Stimulated activated CD8-positive, alpha-beta memory T cell treated with anti-CD3 and anti-CD28 coated beads, Interleukin-7, amount 100 ng/mL, for 1 hour (primary cell): ENCODE measurements around the gene SGK1.
A peak's percentile ranks its signal among the peaks of the same experiment; 100 is the strongest.
"Not testable (repeated sequence)": the region's sequence is repeated elsewhere in the genome, so short reads cannot be mapped to it uniquely, and the experiment has no call there.

Experiments used
- DNase-seq, 2 donors: peaks; one replicate each; pipeline ENCODE4 v3.0.0-alpha.2; 2020; ENCODE audit warnings: low read depth in 2 of 2

The SGK1 gene

GRCh38 chr6:134190883-134191282 lies 127.0 kb downstream of the SGK1 start:
- DNase-seq, result no peak

GRCh38 chr6:134187751-134188150 lies 130.2 kb downstream of the SGK1 start:
- DNase-seq, result no peak

GRCh38 chr6:134187154-134187553 lies 130.8 kb downstream of the SGK1 start:
- DNase-seq, result no peak

GRCh38 chr6:134186355-134186754 lies 131.6 kb downstream of the SGK1 start:
- DNase-seq, result no peak

GRCh38 chr6:134185277-134185676 lies 132.6 kb downstream of the SGK1 start:
- no peak for DNase-seq

- no peak for DNase-seq
These were observed 134.1 kb downstream of the SGK1 start for GRCh38 chr6:134183844-134184243.

GRCh38 chr6:134182528-134182927 lies 135.4 kb downstream of the SGK1 start:
- DNase-seq, result no peak

- not testable (repeated sequence) for DNase-seq
These were observed 136.2 kb downstream of the SGK1 start for GRCh38 chr6:134181726-134182125.

GRCh38 chr6:134181251-134181650 lies 136.7 kb downstream of the SGK1 start:
- DNase-seq, result not testable (repeated sequence)

- not testable (repeated sequence) for DNase-seq
These were observed 137.4 kb downstream of the SGK1 start for GRCh38 chr6:134180540-134180939.

- peak; percentile 60 to 65 for DNase-seq
These were observed 139.5 kb downstream of the SGK1 start for GRCh38 chr6:134178161-134179044.

GRCh38 chr6:134177753-134178160 lies 140.2 kb downstream of the SGK1 start:
- no peak for DNase-seq

GRCh38 chr6:134177236-134177635 lies 140.7 kb downstream of the SGK1 start:
- no peak for DNase-seq

GRCh38 chr6:134176264-134176975 lies 141.5 kb downstream of the SGK1 start:
- no peak for DNase-seq

- peak in 1 of 2 donors; percentile 14 for DNase-seq
These were observed 142.2 kb downstream of the SGK1 start for GRCh38 chr6:134175532-134176263.

- peak; percentile 91 to 94 for DNase-seq
These were observed 143.0 kb downstream of the SGK1 start for GRCh38 chr6:134174672-134175531.

- DNase-seq, result peak; percentile 69 to 87
These were observed 143.8 kb downstream of the SGK1 start for GRCh38 chr6:134173936-134174671.

GRCh38 chr6:134173366-134173725 lies 144.6 kb downstream of the SGK1 start:
- DNase-seq, result no peak

GRCh38 chr6:134172706-134173365 lies 145.1 kb downstream of the SGK1 start:
- no peak for DNase-seq
